K562 (cell line): ENCODE data around the gene NFATC1. TPM values are rescaled to one million over a fixed set of nuclear protein-coding genes. Genes with fewer than 3 reads are reported as not detected.

Experiments
- DMBX1 ChIP-seq: fragments of 250-450 bp; sonication (Bioruptor Pico); IDR thresholded peaks from 2 replicates; pipeline ENCODE4 v1.8.0; 2022; ENCODE audit warnings: inconsistent platforms, mild to moderate bottlenecking, moderate library complexity, borderline replicate concordance
- FOXJ3 ChIP-seq: sonication (generic); formaldehyde crosslinking; IDR thresholded peaks from 2 replicates; pipeline ENCODE4 v1.4.0; 2020; ENCODE audit warnings: mild to moderate bottlenecking, missing genetic modification reagents
- GTF2E2 ChIP-seq: fragments of 200-800 bp; sonication (Bioruptor generic); IDR thresholded peaks from 2 replicates; pipeline ENCODE4 v1.6.1; 2016; ENCODE audit warnings: missing genetic modification characterization, missing compliant biosample characterization
- MED1 ChIP-seq: sonication (generic); formaldehyde crosslinking; IDR thresholded peaks from 2 replicates; pipeline ENCODE4 v1.8.1; 2023; ENCODE audit warnings: missing genetic modification reagents, borderline replicate concordance
- NEUROD1 ChIP-seq: fragments of 150-350 bp; IDR thresholded peaks from 2 replicates; pipeline ENCODE4 v1.6.1; 2014; ENCODE audit warnings: borderline replicate concordance, low read length, low read depth; ENCODE audit not compliant: partially characterized antibody
- PHB2 ChIP-seq: fragments of 450-650 bp; IDR thresholded peaks from 2 replicates; pipeline ENCODE4 v1.6.1; 2017; ENCODE audit warnings: low read depth
- POLR2AphosphoS5 ChIP-seq: IDR thresholded peaks from 2 replicates; pipeline ENCODE4 v1.6.1; 2011; ENCODE audit warnings: mild to moderate bottlenecking, low read depth, low read length, moderate library complexity; ENCODE audit not compliant: control insufficient read depth, insufficient read depth
- TEAD1 ChIP-seq, 2 experiments: fragments of 450-650 bp in 1 of 2; sonication (generic) in 1 of 2; formaldehyde crosslinking; IDR thresholded peaks; 2 replicates each; pipeline versions ENCODE4 v1.4.0 to v1.8.0; 2020 to 2022; ENCODE audit warnings: mild to moderate bottlenecking in 2 of 2, missing genetic modification reagents in 1 of 2
- U2AF1 ChIP-seq: fragments of 200-400 bp; formaldehyde crosslinking; optimal IDR thresholded peaks from 2 replicates; pipeline ENCODE3; 2017; ENCODE audit warnings: mild to moderate bottlenecking, low read depth, low read length, moderate library complexity
- ZNF212 ChIP-seq: fragments of 450-650 bp; formaldehyde crosslinking; IDR thresholded peaks from 2 replicates; pipeline ENCODE4 v1.4.0; 2020; ENCODE audit warnings: mild to moderate bottlenecking
- ZNF311 ChIP-seq: fragments of 250-450 bp; sonication (Bioruptor Pico); IDR thresholded peaks from 2 replicates; pipeline ENCODE4 v1.4.0; 2020; ENCODE audit warnings: mild to moderate bottlenecking, moderate library complexity
- polyA plus RNA-seq, 8 experiments: library from polyadenylated mRNA; depleted of rRNA in 4 of 8; stranded (reverse) in 5 of 8; unstranded in 3 of 8; fragments of >200 nt; fragmentation: Nextera tagmentation in 2 of 8; fragmentation: Illumina TruSeq in 1 of 8; extraction: Ambion mirVana in 2 of 8; extraction: Trizol in 1 of 8; gene quantifications; 2 replicates each; pipeline versions ENCODE4 v1.2.1 to v1.2.3, GENCODE V29; 2011 to 2014; ENCODE audit warnings: inconsistent platforms in 1 of 8, missing spikeins in 1 of 8
- total RNA-seq, 7 experiments: library from RNA; depleted of rRNA in 6 of 7; stranded (reverse); fragments of >200 nt in 6 of 7; fragmentation: Illumina TruSeq in 2 of 7; extraction: Trizol in 2 of 7; gene quantifications; 2 replicates each; pipeline versions ENCODE4 v1.2.1 to v1.2.3, GENCODE V29; 2011 to 2021; ENCODE audit warnings: low replicate concordance in 1 of 7
- TF ChIP-seq, protein P1 (sequence below): fragments of 250-450 bp; sonication (Bioruptor Pico); IDR thresholded peaks from 2 replicates; pipeline ENCODE4 v1.5.0; 2021; ENCODE audit warnings: mild to moderate bottlenecking, borderline replicate concordance
- TF ChIP-seq, protein P2 (sequence below): fragments of 450-650 bp; IDR thresholded peaks from 2 replicates; pipeline ENCODE4 v1.6.1; 2017; ENCODE audit warnings: antibody characterized with exemption, mild to moderate bottlenecking
- TF ChIP-seq, protein P3 (sequence below): fragments of 250-450 bp; sonication (Bioruptor Pico); IDR thresholded peaks from 2 replicates; pipeline ENCODE4 v1.4.0; 2020; ENCODE audit warnings: borderline replicate concordance

Gene NFATC1
- total and polyA plus RNA-seq, 9 of the 15 experiments (the other 6 are each of a cell fraction or from before 2014, with no cell fraction given) = 1.1 to 16.4 (median 2.5) TPM

DNA sequence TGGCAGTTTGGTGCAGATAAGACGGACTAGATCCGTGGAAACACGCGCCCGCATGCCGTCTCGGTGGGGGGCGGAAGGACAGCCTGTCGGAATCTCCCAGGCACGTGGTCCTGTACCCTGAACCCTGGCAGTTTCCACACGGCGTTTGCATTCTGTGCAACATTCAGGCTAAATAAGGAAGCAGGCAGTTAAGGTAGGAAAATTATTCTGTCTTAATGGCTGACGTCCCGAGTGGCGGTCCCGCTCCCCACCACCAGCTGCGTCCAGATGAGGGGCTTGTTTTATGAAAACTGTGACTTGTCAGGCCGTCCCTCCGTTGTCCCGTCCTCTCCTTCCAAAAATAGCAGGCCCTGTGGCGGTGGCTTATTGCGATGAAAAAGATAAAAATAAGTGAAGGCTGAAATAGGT is 120.2 kb downstream of the NFATC1 start (continued):
- TF ChIP-seq, protein P1, sequence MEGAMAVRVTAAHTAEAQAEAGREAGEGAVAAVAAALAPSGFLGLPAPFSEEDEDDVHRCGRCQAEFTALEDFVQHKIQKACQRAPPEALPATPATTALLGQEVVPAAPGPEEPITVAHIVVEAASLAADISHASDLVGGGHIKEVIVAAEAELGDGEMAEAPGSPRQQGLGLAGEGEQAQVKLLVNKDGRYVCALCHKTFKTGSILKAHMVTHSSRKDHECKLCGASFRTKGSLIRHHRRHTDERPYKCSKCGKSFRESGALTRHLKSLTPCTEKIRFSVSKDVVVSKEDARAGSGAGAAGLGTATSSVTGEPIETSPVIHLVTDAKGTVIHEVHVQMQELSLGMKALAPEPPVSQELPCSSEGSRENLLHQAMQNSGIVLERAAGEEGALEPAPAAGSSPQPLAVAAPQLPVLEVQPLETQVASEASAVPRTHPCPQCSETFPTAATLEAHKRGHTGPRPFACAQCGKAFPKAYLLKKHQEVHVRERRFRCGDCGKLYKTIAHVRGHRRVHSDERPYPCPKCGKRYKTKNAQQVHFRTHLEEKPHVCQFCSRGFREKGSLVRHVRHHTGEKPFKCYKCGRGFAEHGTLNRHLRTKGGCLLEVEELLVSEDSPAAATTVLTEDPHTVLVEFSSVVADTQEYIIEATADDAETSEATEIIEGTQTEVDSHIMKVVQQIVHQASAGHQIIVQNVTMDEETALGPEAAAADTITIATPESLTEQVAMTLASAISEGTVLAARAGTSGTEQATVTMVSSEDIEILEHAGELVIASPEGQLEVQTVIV (CRISPR knock-in tag) = no peak
- TF ChIP-seq ZNF311 (CRISPR knock-in tag) (no peak), PHB2 (no peak), U2AF1 (no peak), GTF2E2 (tag) (no peak), ZNF212 (CRISPR knock-in tag) (no peak), DMBX1 (CRISPR knock-in tag) (no peak), MED1 (no peak), FOXJ3 (CRISPR knock-in tag) (no peak), NEUROD1 (no peak), TEAD1 (CRISPR knock-in tag; IDR thresholded peaks at IDR 0.05) (peak in 1 of 2 experiments; percentile 52; a peak in 1 of 4 replicates), POLR2AphosphoS5 (no peak)
- TF ChIP-seq, protein P2, sequence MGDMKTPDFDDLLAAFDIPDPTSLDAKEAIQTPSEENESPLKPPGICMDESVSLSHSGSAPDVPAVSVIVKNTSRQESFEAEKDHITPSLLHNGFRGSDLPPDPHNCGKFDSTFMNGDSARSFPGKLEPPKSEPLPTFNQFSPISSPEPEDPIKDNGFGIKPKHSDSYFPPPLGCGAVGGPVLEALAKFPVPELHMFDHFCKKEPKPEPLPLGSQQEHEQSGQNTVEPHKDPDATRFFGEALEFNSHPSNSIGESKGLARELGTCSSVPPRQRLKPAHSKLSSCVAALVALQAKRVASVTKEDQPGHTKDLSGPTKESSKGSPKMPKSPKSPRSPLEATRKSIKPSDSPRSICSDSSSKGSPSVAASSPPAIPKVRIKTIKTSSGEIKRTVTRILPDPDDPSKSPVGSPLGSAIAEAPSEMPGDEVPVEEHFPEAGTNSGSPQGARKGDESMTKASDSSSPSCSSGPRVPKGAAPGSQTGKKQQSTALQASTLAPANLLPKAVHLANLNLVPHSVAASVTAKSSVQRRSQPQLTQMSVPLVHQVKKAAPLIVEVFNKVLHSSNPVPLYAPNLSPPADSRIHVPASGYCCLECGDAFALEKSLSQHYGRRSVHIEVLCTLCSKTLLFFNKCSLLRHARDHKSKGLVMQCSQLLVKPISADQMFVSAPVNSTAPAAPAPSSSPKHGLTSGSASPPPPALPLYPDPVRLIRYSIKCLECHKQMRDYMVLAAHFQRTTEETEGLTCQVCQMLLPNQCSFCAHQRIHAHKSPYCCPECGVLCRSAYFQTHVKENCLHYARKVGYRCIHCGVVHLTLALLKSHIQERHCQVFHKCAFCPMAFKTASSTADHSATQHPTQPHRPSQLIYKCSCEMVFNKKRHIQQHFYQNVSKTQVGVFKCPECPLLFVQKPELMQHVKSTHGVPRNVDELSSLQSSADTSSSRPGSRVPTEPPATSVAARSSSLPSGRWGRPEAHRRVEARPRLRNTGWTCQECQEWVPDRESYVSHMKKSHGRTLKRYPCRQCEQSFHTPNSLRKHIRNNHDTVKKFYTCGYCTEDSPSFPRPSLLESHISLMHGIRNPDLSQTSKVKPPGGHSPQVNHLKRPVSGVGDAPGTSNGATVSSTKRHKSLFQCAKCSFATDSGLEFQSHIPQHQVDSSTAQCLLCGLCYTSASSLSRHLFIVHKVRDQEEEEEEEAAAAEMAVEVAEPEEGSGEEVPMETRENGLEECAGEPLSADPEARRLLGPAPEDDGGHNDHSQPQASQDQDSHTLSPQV = peak; percentile 85
- TF ChIP-seq, protein P3, sequence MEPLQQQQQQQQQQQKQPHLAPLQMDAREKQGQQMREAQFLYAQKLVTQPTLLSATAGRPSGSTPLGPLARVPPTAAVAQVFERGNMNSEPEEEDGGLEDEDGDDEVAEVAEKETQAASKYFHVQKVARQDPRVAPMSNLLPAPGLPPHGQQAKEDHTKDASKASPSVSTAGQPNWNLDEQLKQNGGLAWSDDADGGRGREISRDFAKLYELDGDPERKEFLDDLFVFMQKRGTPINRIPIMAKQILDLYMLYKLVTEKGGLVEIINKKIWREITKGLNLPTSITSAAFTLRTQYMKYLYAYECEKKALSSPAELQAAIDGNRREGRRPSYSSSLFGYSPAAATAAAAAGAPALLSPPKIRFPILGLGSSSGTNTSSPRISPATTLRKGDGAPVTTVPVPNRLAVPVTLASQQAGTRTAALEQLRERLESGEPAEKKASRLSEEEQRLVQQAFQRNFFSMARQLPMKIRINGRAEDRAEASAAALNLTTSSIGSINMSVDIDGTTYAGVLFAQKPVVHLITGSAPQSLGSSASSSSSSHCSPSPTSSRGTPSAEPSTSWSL (CRISPR knock-in tag) = no peak
